MM.1S (cell line): ENCODE data around the gene PGM1.

Experiments used
- EZH2 ChIP-seq: fragments of 300-600 bp; sonication (generic); optimal IDR thresholded peaks from 2 replicates; pipeline ENCODE3; 2017; ENCODE audit warnings: low read depth, mild to moderate bottlenecking, antibody characterized with exemption, low read length, mixed read lengths
- TF ChIP-seq, protein P1 (sequence below): fragments of 300-600 bp; sonication (generic); IDR thresholded peaks from 2 replicates; pipeline ENCODE4 v1.5.1; 2016; ENCODE audit warnings: antibody characterized with exemption, low read length, mixed read lengths

DNA sequence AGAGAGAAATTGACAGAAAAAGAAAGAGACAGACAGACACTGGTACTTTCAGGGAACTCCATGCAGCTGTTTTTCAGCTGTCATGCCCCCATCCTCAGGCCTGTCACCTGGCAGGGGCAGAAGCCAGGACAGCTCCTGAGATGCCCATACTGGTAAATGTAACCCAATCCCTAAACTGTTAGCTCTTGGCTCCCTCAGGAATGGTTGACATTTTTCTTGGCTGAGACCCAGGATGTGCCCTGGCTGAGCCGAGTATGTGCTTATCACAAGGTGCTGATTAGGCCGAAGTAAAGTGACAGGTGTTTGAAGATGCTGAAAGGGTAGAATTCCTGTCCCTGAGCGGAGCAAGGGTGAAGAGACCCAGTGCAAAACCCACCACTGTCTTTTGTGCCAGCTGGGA lies 50.7 kb downstream of the PGM1 start:
- TF ChIP-seq, protein P1, sequence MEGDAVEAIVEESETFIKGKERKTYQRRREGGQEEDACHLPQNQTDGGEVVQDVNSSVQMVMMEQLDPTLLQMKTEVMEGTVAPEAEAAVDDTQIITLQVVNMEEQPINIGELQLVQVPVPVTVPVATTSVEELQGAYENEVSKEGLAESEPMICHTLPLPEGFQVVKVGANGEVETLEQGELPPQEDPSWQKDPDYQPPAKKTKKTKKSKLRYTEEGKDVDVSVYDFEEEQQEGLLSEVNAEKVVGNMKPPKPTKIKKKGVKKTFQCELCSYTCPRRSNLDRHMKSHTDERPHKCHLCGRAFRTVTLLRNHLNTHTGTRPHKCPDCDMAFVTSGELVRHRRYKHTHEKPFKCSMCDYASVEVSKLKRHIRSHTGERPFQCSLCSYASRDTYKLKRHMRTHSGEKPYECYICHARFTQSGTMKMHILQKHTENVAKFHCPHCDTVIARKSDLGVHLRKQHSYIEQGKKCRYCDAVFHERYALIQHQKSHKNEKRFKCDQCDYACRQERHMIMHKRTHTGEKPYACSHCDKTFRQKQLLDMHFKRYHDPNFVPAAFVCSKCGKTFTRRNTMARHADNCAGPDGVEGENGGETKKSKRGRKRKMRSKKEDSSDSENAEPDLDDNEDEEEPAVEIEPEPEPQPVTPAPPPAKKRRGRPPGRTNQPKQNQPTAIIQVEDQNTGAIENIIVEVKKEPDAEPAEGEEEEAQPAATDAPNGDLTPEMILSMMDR: no peak
- TF ChIP-seq EZH2: no peak
